ENCODE data around the gene RPL22.

GRCh38 chr1:6209661-6210580 lies 10.5 kb upstream of the RPL22 start:
- TF ChIP-seq YY1 (IDR thresholded peaks at IDR 0.05; ENCODE audit: insufficient read depth, insufficient read length) (no peak), ZNF274 (IDR thresholded peaks at IDR 0.05; ENCODE audit: low read depth, low read length) (no peak), SUZ12 (IDR thresholded peaks at IDR 0.05; ENCODE audit: extremely low read depth, insufficient read depth, insufficient read length) (no peak)
